ENCODE measurements around the gene TMEM164. TPM values are rescaled to one million over a fixed set of nuclear protein-coding genes. Genes with fewer than 3 reads are reported as not detected.
"Not testable (repeated sequence)": the region's sequence is repeated elsewhere in the genome, so short reads cannot be mapped to it uniquely, and the experiment has no call there.

TMEM164 gene
- 10 to 100 TPM in 11 of 12 donors, not detected in 1; 18.4 to 33.2 (median 27.0) TPM for polyA plus RNA-seq (ENCODE audit: insufficient read length in 12 of 12)
- long read RNA-seq, donor 1, full-length matches to known transcripts = 4 of 4 reads
- long read RNA-seq, donor 1, partial matches to known transcripts = 0 of 4 reads
- long read RNA-seq, donor 1, other reads (novel, unspliced or antisense) = 0 of 4 reads
- long read RNA-seq, donor 2, full-length matches to known transcripts = 4 of 4 reads
- long read RNA-seq, donor 2, partial matches to known transcripts = 0 of 4 reads
- long read RNA-seq, donor 2, other reads (novel, unspliced or antisense) = 0 of 4 reads
- long read RNA-seq, donor 3, full-length matches to known transcripts = 3 of 3 reads
- long read RNA-seq, donor 3, partial matches to known transcripts = 0 of 3 reads
- long read RNA-seq, donor 3, other reads (novel, unspliced or antisense) = 0 of 3 reads
- long read RNA-seq, donor 4, partial matches to known transcripts = 0 of 1 reads
- long read RNA-seq, donor 4, other reads (novel, unspliced or antisense) = 0 of 1 reads
- long read RNA-seq, donor 5, full-length matches to known transcripts = 5 of 5 reads
- long read RNA-seq, donor 5, partial matches to known transcripts = 0 of 5 reads
- long read RNA-seq, donor 5, other reads (novel, unspliced or antisense) = 0 of 5 reads
- long read RNA-seq, donor 6, full-length matches to known transcripts = 2 of 2 reads
- long read RNA-seq, donor 6, partial matches to known transcripts = 0 of 2 reads
- long read RNA-seq, donor 6, other reads (novel, unspliced or antisense) = 0 of 2 reads
- long read RNA-seq, donor 7 = 0 reads
- long read RNA-seq, donor 8, full-length matches to known transcripts = 4 of 4 reads
- long read RNA-seq, donor 8, partial matches to known transcripts = 0 of 4 reads
- long read RNA-seq, donor 8, other reads (novel, unspliced or antisense) = 0 of 4 reads
- long read RNA-seq, donor 9, full-length matches to known transcripts = 1 of 1 reads
- long read RNA-seq, donor 9, partial matches to known transcripts = 0 of 1 reads
- long read RNA-seq, donor 9, other reads (novel, unspliced or antisense) = 0 of 1 reads
- long read RNA-seq, donor 10, full-length matches to known transcripts = 4 of 4 reads
- long read RNA-seq, donor 10, partial matches to known transcripts = 0 of 4 reads
- long read RNA-seq, donor 10, other reads (novel, unspliced or antisense) = 0 of 4 reads
- long read RNA-seq, donor 11, full-length matches to known transcripts = 1 of 9 reads
- long read RNA-seq, donor 11, partial matches to known transcripts = 8 of 9 reads
- long read RNA-seq, donor 11, other reads (novel, unspliced or antisense) = 0 of 9 reads

GRCh38 chrX:110002300-110003166 lies at the start of gene TMEM164:
Gene TMEM164, plus strand, starts transcription at chrX:110003114. Its CDS starts 661 bp downstream, at chrX:110003775.
- DNase-seq = peak; percentile 83

- no peak for DNase-seq
These were observed 48.6 kb upstream of the TMEM164 start for GRCh38 chrX:109954333-109954732.

DNA sequence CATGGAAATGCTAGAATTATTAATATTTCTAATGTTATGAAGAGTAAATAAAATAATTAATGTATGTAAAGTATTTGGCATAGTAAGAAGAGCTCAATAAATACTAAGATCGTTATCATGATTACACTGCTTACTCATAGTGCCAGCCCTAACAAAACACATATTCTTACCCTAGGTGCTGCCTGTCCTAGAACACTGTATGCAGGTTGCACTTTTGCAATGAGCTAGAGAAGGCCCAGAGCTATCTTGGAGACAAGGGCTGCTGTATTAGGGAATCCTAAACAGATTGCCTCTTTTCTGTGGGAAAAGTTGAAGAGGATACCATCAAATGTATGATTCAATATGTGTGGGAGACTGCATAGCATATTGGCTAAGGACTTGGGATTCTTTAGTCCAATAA lies 48.0 kb upstream of the TMEM164 start:
- no peak for DNase-seq

DNA sequence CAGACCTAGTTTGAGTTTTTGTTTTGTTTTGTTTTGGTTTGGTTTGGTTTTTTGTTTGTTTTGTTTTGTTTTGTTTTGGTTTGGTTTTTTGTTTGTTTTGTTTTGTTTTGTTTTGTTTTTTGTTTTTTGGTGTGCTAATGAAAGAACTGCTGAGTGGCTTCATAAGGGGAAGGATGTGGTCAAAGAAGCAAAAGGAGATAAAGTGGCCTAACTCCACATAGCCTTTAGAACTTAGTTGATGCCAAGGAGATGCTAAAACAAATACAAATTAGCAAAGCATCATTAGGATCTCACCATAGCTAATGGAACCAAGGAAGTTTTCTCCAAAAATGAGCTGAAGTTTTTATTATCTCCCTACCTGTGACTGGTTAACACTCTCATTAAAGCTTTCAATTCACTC lies 44.6 kb upstream of the TMEM164 start:
- no peak for DNase-seq

DNA sequence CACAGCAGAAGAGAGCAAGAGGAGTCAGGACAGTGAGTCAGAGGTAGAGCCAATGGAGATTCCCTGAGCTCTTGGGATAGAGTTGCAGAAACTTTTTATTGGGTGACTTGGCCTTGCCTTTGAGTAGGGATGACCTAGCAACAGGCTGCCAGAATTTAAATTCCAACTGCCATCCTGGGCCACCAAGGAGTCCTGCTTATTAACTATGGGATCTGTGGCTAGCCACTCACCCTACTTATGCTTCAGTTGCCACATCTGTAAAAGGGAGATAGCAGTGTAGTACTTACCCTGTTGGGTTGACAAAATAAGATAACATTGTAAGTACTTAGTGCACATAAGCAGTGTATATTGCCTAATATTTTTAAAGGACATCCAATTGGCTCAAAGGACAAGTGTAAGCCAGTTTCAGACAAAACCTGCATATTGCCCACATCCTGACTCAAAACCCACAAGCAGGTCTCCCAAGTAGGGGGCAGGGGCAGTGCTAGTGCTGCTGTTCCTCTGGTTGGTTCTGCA lies 43.5 kb upstream of the TMEM164 start:
- DNase-seq = no peak

DNA sequence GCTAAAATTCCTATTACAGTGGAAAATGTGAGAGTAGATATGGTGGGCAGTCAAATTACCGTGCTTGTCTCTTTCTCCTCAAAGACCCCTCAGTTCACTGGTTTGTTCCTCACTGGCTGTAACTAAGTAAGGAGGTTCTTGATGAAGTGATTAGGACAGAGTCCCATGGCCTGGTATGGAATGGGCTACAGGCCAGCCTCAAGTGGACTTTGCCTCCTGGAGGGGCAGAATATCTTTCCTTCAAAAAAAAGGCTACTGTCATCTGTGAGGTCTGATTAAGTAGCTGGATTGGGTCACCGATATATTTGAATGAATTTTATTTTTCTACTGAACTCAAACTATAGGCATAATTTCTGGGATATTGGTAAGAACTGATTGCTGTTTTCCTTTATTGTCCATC lies 38.5 kb upstream of the TMEM164 start:
- no peak for DNase-seq

DNA sequence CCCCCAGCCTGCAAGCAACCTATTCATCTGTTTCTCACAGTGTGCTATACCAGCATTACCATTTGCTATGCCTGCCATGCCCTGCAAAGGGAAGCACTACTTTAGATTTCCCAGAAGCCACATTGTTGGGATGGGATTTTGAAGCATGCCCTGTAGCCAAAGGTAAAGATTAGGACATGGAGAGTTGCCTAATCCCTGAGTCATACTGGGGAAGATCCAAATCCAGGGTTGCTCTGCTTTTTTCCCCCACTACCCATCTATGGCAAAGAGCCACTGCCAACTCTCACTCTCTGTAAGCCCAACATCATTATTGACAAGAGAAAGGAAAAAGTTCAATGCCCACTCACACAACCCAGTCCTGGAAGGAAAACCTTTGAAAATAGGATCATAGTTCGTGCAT lies 36.7 kb upstream of the TMEM164 start:
- no peak for DNase-seq

GRCh38 chrX:109967156-109967555 lies 35.8 kb upstream of the TMEM164 start:
- DNase-seq = no peak

DNA sequence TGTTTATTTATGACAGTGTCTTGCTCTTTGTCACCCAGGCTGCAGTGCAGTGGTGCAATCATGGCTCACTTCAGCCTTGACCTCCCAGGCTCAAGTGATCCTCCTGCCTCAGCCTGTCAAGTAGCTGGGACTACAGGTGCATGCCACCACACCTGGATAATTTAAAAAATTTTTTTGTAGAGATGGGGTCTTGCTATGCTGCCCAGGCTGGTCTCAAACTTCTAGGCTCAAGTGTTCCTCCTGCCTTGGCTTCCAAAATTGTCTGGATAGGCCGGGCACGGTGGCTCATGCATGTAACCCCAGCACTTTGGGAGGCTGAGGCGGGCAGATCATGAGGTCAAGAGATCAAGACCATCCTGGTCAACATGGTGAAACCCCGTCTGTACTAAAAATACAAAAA lies 32.1 kb upstream of the TMEM164 start:
- DNase-seq = not testable (repeated sequence)

GRCh38 chrX:109974906-109975655 lies 27.8 kb upstream of the TMEM164 start:
- no peak for DNase-seq

GRCh38 chrX:109985210-109985609 lies 17.7 kb upstream of the TMEM164 start:
- DNase-seq = not testable (repeated sequence)

DNA sequence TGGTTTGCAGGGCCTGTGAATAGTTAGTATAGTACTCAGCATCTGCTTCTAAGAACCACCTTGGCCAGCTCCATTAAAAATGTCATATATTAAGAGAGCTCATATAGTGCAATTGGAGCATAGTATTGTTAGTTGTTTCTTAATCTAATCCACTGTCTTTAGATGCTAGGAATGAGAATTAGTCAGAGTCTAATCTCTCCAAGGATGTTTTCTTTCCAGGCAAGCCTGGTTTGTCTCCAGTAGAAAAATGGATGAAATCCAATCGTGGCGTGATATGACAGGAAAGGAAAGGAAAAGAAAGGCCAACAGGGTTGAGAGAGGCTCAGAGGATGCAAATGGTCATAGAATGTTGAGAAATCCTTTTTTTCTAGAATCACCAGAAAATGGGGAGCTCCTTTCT lies 15.0 kb upstream of the TMEM164 start:
- no peak for DNase-seq

DNA sequence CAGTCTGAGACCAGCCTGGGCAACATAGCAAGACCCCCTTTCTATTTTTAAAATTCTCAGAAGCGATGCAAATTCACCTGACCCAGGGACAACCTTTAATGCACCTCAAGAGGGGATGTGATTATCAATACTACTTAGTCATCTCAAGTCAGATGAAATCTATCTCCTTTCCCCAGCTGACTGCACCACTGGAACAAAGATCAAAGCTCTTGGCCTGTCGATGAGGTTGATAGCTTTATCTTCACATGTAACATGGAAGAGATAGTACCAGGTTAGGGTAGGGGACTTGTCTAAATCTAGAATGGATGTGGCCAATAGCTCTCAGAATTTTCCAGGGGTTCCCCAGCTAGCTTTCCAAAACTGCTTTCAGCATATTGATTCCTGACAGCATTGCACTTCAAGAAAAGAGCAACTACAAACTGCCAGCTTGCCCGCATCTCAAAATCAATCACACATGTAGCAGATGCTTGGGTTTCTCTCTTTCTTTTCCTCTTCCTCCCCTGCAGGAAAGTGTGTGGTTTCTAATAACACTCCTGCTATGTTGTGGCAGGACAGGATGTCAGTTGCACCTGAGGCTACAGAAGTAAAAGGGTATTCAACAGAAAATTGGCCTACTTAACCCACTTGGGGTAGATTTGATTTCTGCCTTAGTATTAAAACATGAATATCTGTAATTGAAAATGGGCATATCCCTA lies 12.2 kb upstream of the TMEM164 start:
- no peak for DNase-seq

- DNase-seq = no peak
These were observed 10.7 kb upstream of the TMEM164 start for GRCh38 chrX:109992203-109992602.

- DNase-seq = no peak
These were observed 7.8 kb upstream of the TMEM164 start for GRCh38 chrX:109995155-109995554.

DNA sequence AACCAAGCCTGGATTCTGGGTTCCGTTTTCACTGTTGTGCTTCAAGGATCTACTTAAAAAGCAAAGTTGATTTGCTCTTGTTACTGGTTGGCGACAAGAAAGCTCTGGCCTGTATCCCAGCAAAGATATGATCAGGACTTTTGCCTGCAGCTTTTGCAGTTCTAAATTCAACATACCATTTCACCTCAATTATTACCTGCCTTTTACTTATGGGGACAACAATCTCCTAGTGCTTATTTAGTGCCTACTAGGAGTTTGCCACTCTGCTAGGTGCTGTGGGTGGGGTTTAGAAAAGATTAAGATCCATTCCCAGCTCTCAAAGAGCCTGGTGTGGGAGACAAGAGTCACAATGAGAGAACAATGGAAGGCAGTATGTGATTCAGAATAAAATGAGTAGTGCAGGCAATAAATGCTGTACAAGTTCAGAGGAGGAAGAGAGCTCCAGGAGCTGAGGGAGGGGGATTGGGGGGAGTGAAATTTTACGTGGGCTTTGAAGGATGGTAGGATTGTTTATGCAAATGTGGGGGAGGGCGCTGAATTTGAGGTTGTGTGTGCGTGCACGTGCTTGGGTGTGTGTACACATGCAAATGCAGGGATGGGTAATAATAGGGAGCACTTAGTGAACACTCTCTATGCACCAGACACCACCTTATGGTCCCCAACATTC lies 5.0 kb upstream of the TMEM164 start:
- DNase-seq = no peak

DNA sequence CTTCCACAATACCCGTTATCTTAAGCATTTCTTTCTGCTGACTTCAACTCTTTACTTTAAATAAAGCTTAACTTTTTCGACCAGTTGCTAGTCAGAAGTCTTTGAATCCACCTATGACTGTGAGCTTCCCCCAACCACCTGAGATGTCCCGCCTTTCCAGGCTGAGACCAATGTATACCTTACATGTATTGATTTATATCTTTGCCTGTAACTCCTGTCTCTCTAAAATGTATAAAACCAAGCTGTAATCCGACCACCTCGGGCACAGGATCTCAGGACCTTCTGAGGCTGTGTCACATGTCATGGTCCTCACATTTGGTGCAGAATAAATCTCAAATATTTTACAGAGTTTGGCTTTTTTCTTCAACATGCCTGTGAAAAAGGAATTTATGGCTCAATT lies 2.9 kb upstream of the TMEM164 start:
- no peak for DNase-seq

GRCh38 chrX:110000847-110001713 lies 1.8 kb upstream of the TMEM164 start:
- no peak for DNase-seq
